ENCODE measurements around the gene MAGI1.

MAGI1 gene

DNA sequence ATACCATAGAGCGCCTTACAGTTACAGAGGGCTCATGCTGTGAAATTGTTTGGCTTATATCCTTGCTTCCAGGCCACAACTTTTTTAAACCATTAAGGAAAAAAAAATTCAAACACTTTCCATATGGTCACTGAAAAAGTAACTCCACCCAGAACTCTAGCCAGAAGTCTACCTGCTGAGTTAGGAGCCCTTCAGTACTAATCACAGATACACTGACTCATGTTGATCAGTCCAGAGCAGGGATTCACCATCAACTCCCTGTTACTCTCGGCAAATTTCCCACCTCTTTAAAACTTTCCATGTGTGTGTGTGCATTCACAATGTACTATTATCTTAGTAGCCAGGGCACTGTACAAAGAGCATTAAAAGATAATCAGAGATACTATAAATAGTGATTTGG, 372.8 kb downstream of the MAGI1 start:
- Histone ChIP-seq H3F3A (ENCODE audit: insufficient read depth) (no peaks in the 10 kb centered on the region), H3K27ac (ENCODE audit: low read depth, low read length) (no peak overlapping the region), H3K27me3 (ENCODE audit: low read length) (no peaks in the 10 kb centered on the region), H3K4me2 (ENCODE audit: low read depth, low read length, poor library complexity, severe bottlenecking) (no peak overlapping the region), H2AFZ (ENCODE audit: low read depth, low read length, severe bottlenecking) (no peak overlapping the region), H3K9me2 (replicated peaks; ENCODE audit: insufficient read depth, low read length) (no peaks in the 10 kb centered on the region), H3K36me3 (ENCODE audit: low read length) (no peaks in the 10 kb centered on the region), H4K20me1 (ENCODE audit: low read depth, low read length) (no peaks in the 10 kb centered on the region), H3K9me3 (ENCODE audit: insufficient read depth, low read length) (no peaks in the 10 kb centered on the region), H3K9ac (ENCODE audit: low read length) (no peak overlapping the region), H3K79me2 (ENCODE audit: insufficient read depth, low read length) (no peaks in the 10 kb centered on the region), H3K4me3 (ENCODE audit: insufficient read depth, low read length, poor library complexity, severe bottlenecking) (no peak overlapping the region)
- TF ChIP-seq, protein P1, sequence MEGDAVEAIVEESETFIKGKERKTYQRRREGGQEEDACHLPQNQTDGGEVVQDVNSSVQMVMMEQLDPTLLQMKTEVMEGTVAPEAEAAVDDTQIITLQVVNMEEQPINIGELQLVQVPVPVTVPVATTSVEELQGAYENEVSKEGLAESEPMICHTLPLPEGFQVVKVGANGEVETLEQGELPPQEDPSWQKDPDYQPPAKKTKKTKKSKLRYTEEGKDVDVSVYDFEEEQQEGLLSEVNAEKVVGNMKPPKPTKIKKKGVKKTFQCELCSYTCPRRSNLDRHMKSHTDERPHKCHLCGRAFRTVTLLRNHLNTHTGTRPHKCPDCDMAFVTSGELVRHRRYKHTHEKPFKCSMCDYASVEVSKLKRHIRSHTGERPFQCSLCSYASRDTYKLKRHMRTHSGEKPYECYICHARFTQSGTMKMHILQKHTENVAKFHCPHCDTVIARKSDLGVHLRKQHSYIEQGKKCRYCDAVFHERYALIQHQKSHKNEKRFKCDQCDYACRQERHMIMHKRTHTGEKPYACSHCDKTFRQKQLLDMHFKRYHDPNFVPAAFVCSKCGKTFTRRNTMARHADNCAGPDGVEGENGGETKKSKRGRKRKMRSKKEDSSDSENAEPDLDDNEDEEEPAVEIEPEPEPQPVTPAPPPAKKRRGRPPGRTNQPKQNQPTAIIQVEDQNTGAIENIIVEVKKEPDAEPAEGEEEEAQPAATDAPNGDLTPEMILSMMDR (IDR thresholded peaks at IDR 0.05; ENCODE audit: insufficient read depth, low read length, poor library complexity, severe bottlenecking), result no peak
- TF ChIP-seq EZH2phosphoT487 (conservative IDR thresholded peaks at IDR 0.05; ENCODE audit: low read length), result no peak

DNA sequence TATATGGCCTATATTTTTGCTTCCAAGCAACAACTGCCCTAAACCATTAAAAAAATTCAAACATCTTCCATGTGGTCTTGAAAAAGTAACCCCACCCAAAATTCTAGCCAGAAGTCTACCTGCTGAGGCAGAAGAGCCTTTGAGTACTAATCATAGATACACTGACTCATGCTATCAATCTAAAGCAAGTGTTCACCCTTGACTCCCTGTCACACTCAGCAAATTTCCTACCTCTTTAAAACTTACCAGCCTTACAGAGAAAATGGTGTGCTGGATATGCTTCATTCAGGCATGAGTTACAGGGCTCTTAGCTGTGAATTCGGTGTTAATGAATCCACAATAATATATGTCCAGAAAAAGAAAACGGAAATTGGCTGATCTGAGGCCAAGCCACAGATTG, 373.8 kb downstream of the MAGI1 start:
- no peak overlapping the region for H3K9ac ChIP-seq (ENCODE audit: low read length)
- H3K27ac ChIP-seq (ENCODE audit: low read depth, low read length), result no peak overlapping the region
- no peak overlapping the region for H3K4me3 ChIP-seq (ENCODE audit: insufficient read depth, low read length, poor library complexity, severe bottlenecking)
- no peaks in the 10 kb centered on the region for H3K27me3 ChIP-seq (ENCODE audit: low read length)
- H3K79me2 ChIP-seq (ENCODE audit: insufficient read depth, low read length), result no peaks in the 10 kb centered on the region
- no peak overlapping the region for H2AFZ ChIP-seq (ENCODE audit: low read depth, low read length, severe bottlenecking)
- no peak overlapping the region for H3K4me2 ChIP-seq (ENCODE audit: low read depth, low read length, poor library complexity, severe bottlenecking)
- H3K36me3 ChIP-seq (ENCODE audit: low read length), result no peaks in the 10 kb centered on the region
- H3F3A ChIP-seq (ENCODE audit: insufficient read depth), result no peaks in the 10 kb centered on the region
- H4K20me1 ChIP-seq (ENCODE audit: low read depth, low read length), result no peaks in the 10 kb centered on the region
- H3K9me3 ChIP-seq (ENCODE audit: insufficient read depth, low read length), result no peaks in the 10 kb centered on the region
- TF ChIP-seq, protein P1 (IDR thresholded peaks at IDR 0.05; ENCODE audit: insufficient read depth, low read length, poor library complexity, severe bottlenecking), result no peak
- TF ChIP-seq EZH2phosphoT487 (conservative IDR thresholded peaks at IDR 0.05; ENCODE audit: low read length), result no peak
- no peaks in the 10 kb centered on the region for H3K9me2 ChIP-seq (replicated peaks; ENCODE audit: insufficient read depth, low read length)

DNA sequence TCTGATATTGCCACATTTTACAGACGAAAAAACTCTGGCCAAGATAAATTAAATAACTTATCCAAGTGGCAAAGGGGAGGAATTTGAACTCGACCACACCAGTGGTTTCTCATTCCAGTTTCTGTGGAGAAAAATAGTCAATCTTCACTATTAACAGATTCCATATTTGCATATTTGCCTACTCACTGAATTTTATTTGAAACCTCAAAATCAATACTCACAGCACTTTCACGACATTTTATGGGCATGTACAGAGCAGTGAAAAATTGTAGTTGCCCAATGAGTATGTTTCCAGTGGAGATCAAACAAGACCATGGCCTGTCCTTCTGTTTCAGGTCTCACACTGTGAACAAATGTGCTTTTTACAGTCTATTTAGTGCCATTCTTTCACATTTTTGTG, 374.3 kb downstream of the MAGI1 start:
- Histone ChIP-seq H3K27ac (ENCODE audit: low read depth, low read length) (no peak overlapping the region), H3K4me3 (ENCODE audit: insufficient read depth, low read length, poor library complexity, severe bottlenecking) (no peak overlapping the region), H3K27me3 (ENCODE audit: low read length) (no peaks in the 10 kb centered on the region), H3K4me2 (ENCODE audit: low read depth, low read length, poor library complexity, severe bottlenecking) (no peak overlapping the region), H3K9me2 (replicated peaks; ENCODE audit: insufficient read depth, low read length) (no peaks in the 10 kb centered on the region), H3K79me2 (ENCODE audit: insufficient read depth, low read length) (no peaks in the 10 kb centered on the region), H2AFZ (ENCODE audit: low read depth, low read length, severe bottlenecking) (no peak overlapping the region), H3K9ac (ENCODE audit: low read length) (no peak overlapping the region), H3F3A (ENCODE audit: insufficient read depth) (no peaks in the 10 kb centered on the region), H3K9me3 (ENCODE audit: insufficient read depth, low read length) (no peaks in the 10 kb centered on the region), H3K36me3 (ENCODE audit: low read length) (no peaks in the 10 kb centered on the region), H4K20me1 (ENCODE audit: low read depth, low read length) (no peaks in the 10 kb centered on the region)
- TF ChIP-seq, protein P1 (IDR thresholded peaks at IDR 0.05; ENCODE audit: insufficient read depth, low read length, poor library complexity, severe bottlenecking), result no peak
- no peak for TF ChIP-seq EZH2phosphoT487 (conservative IDR thresholded peaks at IDR 0.05; ENCODE audit: low read length)
